NCI-H446 (cell line): Measurements from ENCODE around the gene OR2A5.
"Not testable (repeated sequence)": the region's sequence is repeated elsewhere in the genome, so short reads cannot be mapped to it uniquely, and the experiment has no call there.

Source experiments
- DNase-seq, 2 experiments: peaks; one replicate each; lab custom pipeline; 2025; lab: John Stamatoyannopoulos, UW

The OR2A5 gene

DNA sequence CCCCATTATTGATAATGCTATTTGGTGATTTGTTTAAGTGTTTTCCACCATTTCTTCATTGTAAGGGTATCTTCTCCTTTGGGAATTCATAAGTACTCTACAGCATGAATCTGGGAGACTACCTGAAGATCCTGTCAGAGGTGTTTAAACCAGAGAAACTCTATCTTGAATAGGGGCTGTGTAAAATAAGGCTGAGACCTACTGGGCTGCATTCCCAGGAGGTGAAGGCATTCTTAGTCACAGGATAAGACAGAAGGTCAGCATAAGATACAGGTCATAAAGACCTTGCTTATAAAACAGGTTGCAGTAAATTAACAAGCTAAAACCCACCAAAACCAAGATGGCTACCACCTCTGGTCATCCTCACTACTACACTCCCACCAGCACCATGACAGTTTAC lies 13.4 kb upstream of the OR2A5 start:
- no peak for DNase-seq

DNA sequence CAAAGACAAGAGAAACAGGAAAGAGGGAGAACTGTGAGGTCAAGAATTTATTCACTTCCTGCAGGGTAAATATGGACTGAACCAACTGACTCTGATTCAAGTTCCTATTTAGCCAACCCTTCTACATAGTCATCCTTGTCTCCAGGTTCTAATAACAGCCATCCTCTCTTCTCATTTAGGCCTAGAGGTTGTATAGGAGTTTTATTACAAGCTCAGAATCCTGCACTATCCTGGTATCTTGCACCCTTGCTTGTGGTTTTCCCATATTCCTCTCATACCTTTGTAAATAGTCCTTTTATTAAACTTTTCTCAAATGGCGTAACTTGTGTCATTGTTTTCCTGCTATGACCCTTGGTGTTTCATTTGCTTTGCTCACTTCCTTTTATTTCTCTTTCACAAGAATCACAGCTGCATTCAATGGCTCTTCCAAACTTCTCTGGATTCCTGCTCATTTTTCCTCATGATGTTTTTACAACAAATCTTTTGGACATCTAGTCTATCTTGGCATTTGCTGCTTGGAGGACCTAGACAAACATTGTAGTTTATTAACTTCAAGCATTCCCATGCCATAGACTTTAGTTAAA lies 12.4 kb upstream of the OR2A5 start:
- no peak for DNase-seq

DNA sequence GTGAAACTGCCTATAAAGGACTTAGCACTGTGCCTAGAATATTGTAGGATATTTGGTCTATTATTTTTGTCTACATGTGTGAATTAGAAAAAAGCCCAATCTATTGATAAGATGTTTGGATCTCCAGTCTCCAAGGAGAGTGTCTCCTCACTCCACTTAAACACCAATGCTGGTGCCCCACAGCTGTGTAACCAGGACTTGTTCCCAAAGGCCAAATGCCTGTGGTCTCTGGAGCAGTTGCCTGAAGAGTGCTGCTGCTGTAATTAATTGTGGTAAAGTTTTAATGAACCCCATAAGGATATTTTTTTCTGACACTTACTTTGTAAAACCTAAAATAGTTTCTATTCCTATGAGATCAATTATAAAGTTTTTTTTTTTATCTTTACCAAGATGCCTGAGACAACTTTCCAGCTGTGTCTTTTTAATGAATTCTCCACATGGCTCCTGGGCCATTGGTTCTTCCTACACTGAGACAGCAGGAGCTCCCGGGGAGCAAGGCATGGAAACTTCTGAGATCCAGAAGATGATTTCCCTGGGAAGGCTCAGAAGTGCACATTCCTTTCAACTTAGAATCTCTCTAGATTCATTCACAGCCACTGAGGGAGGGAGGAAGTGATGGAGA lies 11.2 kb upstream of the OR2A5 start:
- no peak for DNase-seq

DNA sequence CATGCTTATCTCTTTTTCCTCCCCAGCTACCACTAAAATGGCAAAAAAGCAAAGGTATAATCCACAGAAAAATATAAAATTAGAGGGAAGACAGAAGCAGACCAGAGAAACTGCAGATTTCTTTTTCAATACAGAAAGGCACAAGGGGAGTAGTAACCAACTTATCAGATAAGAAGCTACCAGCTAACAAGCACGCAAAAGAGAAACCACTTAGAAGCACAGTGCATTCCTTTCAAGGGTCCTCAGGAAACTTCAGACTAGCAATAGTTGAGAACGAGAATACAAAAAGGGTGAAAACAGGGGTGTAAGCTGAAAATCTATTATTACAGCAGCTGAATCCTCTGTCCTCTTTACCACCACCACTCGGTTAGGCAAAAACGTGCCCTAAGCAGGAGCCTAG lies 9.9 kb upstream of the OR2A5 start:
- DNase-seq = no peak

DNA sequence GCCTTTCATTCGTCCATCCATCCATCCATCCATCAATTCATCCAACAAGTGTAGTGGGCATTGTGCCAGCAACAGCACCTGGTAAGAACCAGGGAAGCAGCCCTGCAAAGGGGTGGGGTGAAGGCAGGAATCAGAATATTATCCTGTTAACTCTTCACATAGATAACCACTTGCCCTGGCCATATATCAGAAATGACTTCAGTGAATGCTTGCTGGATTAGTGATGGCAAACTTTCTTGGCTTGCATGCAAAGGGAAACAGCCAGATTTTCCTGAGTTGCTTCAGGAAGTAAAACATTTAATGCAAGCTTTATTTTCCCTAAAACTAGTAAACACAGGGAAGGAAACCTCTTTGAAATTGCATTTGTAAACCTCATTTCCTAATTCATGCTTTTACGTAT lies 743 bp downstream of the OR2A5 start:
- DNase-seq = no peak

DNA sequence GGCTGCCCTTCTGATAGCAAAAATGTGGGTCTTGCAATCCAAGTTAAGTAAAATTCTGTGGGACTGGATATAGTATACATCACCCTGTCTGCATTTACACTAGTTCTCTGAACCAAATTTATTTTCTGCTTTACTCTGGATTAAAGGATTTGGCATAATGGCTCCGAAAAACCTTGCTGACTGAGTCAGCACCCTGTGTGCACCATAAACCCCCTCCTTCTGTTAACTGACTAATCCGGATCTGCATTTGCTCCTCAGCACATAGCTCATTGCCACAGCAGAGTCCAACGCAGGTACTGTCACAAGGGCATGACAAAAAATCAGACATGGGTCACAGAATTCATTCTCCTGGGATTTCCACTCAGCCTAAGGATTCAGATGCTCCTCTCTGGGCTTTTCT lies 1.3 kb downstream of the OR2A5 start:
- DNase-seq = no peak

DNA sequence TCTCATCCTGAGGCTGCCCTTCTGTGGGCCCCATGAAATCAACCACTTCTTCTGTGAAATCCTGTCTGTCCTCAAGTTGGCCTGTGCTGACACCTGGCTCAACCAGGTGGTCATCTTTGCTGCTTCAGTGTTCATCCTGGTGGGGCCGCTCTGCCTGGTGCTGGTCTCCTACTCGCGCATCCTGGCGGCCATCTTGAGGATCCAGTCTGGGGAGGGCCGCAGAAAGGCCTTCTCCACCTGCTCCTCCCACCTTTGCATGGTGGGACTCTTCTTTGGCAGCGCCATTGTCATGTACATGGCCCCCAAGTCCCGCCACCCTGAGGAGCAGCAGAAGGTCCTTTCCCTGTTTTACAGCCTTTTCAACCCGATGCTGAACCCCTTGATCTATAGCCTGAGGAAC lies 2.1 kb downstream of the OR2A5 start:
- not testable (repeated sequence) for DNase-seq

DNA sequence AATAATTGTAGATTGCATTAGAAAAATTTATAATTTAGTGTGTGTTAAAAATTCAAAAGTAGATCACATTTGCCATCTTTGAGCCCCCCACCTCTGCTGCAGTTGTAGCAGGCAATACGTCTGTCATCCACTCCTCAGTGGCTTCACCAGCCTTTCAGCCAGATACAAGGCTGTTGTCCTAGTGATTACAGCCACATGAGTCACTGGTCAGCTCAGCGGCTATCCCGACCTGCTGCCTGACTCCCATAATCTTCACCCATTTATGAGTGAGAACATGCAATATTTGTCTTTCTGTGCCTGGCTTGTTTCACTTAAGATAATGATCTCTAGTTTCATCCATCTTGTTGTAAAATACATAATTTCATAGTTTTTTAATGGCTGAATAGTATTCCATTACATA lies 9.2 kb downstream of the OR2A5 start:
- DNase-seq = no peak

DNA sequence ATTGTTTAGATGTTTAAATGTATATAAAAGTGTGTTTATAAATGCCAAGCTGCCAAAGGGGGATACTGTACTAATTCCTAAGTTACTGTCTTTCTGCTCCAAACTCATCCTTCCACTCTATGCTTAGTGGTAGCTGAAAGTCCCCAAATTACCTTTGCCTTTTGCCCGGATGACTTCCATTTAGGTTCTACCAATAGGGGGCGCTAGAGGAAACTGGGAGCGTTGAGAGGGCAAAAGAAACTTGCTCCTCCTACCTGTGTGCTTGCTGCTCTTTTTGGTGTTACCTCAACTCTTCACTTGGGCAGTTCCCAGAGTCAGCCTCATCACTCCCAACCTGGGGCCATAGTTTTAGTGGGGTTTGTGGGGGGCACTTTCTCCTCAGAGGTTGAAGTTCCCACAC lies 15.0 kb downstream of the OR2A5 start:
- no peak for DNase-seq

DNA sequence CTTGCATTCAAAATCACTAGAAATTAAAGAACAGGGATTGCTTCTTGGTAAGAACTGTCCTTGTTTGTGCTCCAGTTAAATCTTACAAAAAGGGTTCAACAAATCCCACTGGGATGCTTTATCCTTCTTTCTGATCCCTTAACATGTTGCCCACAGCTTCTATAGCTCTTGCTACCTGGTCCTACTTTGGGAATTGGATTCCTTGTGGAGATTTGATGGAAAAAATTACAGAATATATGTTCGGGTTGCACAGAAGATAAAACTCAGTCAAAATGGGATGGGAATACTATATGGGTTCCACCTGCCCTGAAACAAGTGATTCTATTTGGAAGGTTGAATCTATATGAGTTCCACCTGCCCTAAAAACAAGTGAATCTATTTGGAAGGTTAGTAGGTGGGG lies 20.8 kb downstream of the OR2A5 start, which contains the start of gene OR2A25:
OR2A25 (plus strand) TSS at position 301 of the 400 bp plus-strand sequence. CDS start 4,409 bp downstream, outside the sequence.
- no peak for DNase-seq

DNA sequence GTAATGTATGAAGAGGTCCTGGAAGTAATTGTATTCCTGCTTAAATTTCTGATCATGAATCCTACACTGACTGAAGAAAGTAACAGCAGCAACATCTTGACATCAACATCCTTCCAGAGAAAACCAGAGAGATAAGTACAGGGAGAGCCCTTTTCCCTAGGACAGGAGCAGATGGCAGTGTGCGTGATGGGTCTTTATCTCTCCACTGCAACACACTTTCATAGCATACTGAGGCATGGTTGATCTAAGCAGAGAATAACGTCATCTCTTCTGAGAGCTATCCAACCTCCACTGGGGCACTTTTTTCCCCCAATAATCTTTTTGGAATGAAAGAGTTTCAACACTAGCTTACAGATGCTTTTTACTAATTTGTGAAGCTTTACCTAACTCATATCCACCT lies 21.2 kb downstream of the OR2A5 start:
- no peak for DNase-seq

DNA sequence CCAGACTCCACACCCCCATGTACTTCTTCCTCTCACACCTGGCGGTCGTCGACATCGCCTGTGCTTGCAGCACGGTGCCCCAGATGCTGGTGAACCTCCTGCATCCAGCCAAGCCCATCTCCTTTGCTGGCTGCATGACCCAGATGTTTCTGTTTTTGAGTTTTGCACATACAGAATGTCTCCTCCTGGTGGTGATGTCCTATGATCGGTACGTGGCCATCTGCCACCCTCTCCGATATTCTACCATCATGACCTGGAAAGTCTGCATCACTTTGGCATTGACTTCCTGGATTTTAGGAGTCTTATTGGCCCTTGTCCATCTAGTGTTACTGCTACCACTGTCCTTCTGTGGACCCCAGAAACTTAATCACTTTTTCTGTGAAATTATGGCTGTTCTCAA lies 25.6 kb downstream of the OR2A5 start:
- no peak for DNase-seq

DNA sequence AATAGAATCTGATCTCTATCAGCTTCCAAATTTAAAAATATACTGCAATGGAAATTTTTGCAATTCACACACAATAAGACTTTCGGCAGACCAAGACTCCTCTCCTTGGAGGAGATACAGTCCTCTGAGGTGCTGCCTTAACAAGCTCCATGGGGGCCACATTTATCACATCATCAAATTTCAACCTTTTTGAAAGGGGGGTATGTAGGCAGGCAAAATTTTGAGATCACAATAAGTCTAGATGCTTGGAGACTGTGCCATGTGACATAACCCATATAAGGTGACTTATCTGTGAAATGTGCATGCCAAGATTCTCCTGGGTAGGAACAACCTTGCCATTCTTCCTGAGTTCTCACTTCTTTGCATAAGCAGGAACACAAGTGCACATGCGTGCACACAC lies 37.2 kb downstream of the OR2A5 start, which contains the start of gene OR2A12:
OR2A12 (plus strand) TSS at position 301 of the 400 bp plus-strand sequence. CDS start 8,830 bp downstream, outside the sequence.
- no peak for DNase-seq

DNA sequence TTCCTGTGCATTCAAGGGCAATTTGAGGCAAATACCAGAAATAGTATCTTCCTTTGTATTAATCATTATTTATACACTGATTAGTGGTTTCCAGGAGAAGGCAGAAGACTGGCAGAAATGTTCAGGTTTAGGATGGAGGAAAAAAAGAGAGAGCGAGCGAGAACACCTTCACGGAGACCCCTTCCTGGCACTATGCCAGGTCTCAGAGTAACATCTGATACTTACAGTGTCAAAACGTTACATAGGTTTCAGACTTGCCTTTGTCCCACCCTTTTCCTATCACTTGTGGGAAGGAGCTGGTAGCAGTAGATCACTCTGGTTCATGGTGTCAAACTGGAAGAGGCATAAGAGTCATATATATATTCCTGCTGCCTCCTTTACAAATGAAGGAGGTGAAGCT lies 38.0 kb downstream of the OR2A5 start:
- no peak for DNase-seq

DNA sequence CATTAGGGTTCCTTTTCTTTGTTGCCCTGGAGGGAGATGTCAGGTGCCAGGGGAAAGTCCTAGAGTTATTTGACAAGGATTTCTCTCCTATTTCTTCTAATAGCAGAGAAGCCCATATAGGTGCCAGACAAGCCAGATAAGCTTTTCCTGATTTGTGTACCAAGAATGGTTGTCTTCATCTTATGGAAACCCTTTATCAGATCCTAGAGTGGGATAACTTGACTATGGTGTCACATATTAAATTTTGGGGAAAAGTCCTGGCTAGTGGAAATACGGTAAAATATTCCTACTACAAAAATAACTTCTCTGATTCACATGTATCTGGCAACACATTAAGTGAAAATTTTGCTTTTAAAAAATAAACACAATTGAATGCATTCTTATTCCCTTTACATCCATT lies 38.5 kb downstream of the OR2A5 start:
- no peak for DNase-seq

DNA sequence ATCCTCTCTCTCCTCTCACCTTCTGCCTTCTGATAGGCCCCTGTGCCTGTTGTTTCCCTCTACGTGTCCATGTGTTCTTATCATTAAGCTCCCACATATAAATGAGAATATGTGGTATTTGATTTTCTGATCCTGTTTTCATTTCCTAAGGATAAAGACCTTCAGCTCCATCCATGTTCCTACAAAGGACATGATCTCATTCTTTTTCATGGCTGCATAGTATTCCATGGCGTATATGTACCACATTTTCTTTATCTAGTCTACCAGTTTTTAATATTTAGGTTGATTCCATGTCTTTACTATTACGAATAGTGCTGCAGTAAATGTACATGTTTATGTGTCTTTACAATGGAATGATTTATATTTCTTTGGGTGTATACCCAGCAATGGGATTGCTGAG lies 41.9 kb downstream of the OR2A5 start:
- no peak for DNase-seq

DNA sequence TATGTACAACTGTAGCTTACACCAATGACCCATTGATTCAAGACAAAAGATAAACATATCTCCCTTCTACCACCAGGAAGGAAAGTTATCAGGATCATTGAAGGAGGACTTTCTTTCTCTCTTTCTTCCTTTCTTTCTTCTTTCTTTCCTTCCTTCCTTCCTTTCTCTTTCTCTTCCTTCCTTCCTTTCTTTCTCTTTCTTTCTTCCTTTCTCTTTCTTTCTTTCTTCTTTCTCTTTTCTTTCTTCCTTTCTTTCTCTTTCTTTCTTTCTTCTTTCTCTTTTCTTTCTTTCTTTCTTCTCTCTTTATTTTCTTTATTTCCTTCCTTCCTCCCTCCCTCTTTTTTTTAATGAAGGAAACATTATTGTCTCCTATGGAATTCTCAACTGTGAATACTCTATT lies 50.0 kb downstream of the OR2A5 start:
- no peak for DNase-seq

DNA sequence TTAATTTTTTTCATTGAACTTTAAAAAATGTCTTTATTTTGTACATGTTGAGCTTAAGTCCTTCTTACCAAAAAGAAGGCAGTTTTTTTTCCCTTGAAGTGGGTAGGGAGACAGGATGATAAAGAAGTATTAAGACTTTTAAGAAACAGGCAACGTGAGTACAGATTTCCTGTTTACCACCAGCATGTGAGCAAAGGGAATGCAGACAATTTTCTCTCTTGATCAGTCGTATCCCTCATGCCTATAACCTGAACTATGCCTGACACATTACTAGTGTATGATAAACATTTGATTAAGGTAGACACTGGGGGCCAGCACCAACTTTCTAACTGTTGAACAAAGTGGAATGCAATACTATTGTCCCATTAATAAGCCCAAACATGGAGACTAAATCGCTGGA lies 51.9 kb downstream of the OR2A5 start:
- DNase-seq = no peak

DNA sequence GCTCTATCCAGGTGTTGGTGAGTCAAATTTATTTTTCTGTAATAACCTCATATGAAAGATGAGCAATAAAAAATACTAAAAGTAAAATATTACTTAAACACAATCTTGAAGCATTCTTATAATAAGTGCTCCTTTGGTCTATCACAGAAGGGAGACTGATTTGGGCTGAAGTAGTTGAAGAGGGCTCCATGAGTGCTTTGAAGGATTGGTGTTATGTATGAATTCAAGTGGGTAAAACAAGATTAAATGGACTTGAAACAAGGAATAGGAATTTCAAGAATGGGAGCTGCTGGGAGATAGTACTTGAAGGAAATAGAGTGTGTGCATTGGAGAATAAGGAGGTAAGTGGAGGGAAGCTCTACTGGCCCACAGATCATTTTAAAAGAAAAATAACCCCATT lies 53.3 kb downstream of the OR2A5 start:
- no peak for DNase-seq

DNA sequence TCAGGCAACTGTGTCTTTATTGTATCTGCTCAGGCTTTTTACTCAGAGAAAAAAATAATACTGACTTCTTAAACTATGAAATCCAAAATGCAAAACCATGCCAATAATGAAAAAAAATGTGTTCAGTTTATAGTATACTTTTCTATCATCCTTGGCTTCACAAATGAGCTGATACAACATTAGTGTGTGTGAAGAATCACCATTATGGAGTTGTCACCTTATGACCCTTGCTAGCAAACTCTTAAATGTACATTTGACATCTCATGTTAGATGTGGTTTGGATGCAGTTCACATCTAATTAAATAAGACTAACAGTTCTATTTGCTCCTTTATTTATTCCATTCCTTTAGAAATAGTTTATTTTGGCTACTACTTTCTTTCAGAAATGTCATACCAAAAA lies 56.5 kb downstream of the OR2A5 start:
- DNase-seq = no peak
